ENCODE results near the gene SLC12A7. TPM values are rescaled to one million over a fixed set of nuclear protein-coding genes. Genes with fewer than 3 reads are reported as not detected.

SLC12A7 gene
- total RNA-seq, 2 experiments from 2014 or later, result 0.06 TPM; not detected in 1

DNA sequence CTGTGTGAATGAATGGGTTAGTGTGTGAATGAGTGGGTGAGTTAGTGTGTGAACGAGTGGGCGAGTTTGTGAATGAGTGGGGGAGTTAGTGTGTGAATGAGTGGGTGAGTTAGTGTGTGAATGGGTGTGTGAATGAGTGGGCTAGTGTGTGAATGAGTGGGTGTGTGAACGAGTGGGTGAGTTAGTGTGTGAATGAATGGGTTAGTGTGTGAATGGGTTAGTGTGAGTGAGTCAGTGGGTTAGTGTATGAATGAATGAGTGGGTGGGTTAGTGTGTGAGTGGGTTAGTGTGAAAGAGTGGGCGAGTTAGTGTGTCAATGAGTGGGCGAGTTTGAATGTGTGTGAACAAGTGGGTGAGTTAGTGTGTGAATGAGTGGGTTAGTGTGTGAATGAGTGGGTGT, 67.7 kb downstream of the SLC12A7 start:
- Histone ChIP-seq H3K27ac (ENCODE audit: low read depth, low read length, poor library complexity, severe bottlenecking) (no peak overlapping the region), H3K4me2 (ENCODE audit: low read length) (no peak overlapping the region), H3K4me1 (ENCODE audit: insufficient read depth, low read length, poor library complexity, severe bottlenecking) (no peaks in the 10 kb centered on the region), H3K9me3 (ENCODE audit: low read length) (no peaks in the 10 kb centered on the region), H3K4me3 (ENCODE audit: low read depth, low read length, poor library complexity, severe bottlenecking) (no peak overlapping the region), H4K20me1 (ENCODE audit: insufficient read depth, low read length) (no peaks in the 10 kb centered on the region), H3K79me2 (ENCODE audit: insufficient read depth, low read depth, low read length) (no peaks in the 10 kb centered on the region), H2AFZ (ENCODE audit: low read length) (no peak overlapping the region), H3K36me3 (ENCODE audit: insufficient read depth, low read length) (no peaks in the 10 kb centered on the region), H3K9me2 (ENCODE audit: insufficient read depth, low read length) (no peaks in the 10 kb centered on the region)
- no peak for TF ChIP-seq EZH2phosphoT487 (IDR thresholded peaks at IDR 0.05; ENCODE audit: borderline replicate concordance, low read depth, low read length)
- no peak for TF ChIP-seq CTCF (conservative IDR thresholded peaks at IDR 0.05; ENCODE audit: low read length)
- BruUV-seq (replicated peaks), result no TSS peak
- CTCF ChIA-PET (ENCODE audit: unreplicated experiment), result no interaction called here
- intact Hi-C loops (cut with micrococcal nuclease; ENCODE audit: unreplicated experiment), result no loop called here
- POLR2A ChIA-PET, result no interaction called here
- no peak for DNase-seq (ENCODE audit: low spot score)

DNA sequence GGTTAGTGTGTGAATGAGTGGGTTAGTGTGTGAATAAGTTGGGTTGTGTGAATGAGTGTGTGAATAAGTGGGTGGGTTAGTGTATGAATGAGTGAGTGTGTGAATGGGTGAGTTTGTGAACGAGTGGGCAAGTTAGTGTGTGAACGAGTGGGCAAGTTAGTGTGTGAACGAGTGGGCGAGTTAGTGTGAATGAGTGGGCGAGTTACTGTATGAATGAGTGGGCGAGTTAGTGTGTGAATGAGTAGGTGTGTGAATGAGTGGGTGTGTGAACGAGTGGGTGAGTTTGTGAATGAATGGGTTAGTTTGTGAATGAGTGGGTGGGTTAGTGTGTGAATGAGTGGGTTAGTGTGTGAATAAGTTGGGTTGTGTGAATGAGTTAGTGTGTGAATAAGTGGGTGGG, 68.5 kb downstream of the SLC12A7 start:
- no peak for DNase-seq (ENCODE audit: low spot score)
- BruUV-seq (replicated peaks), result no TSS peak
- Histone ChIP-seq H2AFZ (ENCODE audit: low read length) (no peak overlapping the region), H3K4me3 (ENCODE audit: low read depth, low read length, poor library complexity, severe bottlenecking) (no peak overlapping the region), H3K9me2 (ENCODE audit: insufficient read depth, low read length) (no peaks in the 10 kb centered on the region), H3K36me3 (ENCODE audit: insufficient read depth, low read length) (no peaks in the 10 kb centered on the region), H3K9me3 (ENCODE audit: low read length) (no peaks in the 10 kb centered on the region), H4K20me1 (ENCODE audit: insufficient read depth, low read length) (no peaks in the 10 kb centered on the region), H3K79me2 (ENCODE audit: insufficient read depth, low read depth, low read length) (no peaks in the 10 kb centered on the region), H3K4me1 (ENCODE audit: insufficient read depth, low read length, poor library complexity, severe bottlenecking) (no peaks in the 10 kb centered on the region), H3K4me2 (ENCODE audit: low read length) (no peak overlapping the region), H3K27ac (ENCODE audit: low read depth, low read length, poor library complexity, severe bottlenecking) (no peak overlapping the region)
- TF ChIP-seq EZH2phosphoT487 (IDR thresholded peaks at IDR 0.05; ENCODE audit: borderline replicate concordance, low read depth, low read length), result no peak
- no peak for TF ChIP-seq CTCF (conservative IDR thresholded peaks at IDR 0.05; ENCODE audit: low read length)
- CTCF ChIA-PET (ENCODE audit: unreplicated experiment), result no interaction called here
- intact Hi-C loops (cut with micrococcal nuclease; ENCODE audit: unreplicated experiment), result no loop called here
- POLR2A ChIA-PET, result no interaction called here

GRCh38 chr5:1042626-1043025, 69.2 kb downstream of the SLC12A7 start:
- H3K27ac ChIP-seq (ENCODE audit: low read depth, low read length, poor library complexity, severe bottlenecking), result no peak overlapping the region
- ChIA-PET CTCF (ENCODE audit: unreplicated experiment) (no interaction called here), POLR2A (no interaction called here)
- intact Hi-C loops (cut with micrococcal nuclease; ENCODE audit: unreplicated experiment), result no loop called here
- BruUV-seq (replicated peaks), result no TSS peak
- no peak overlapping the region for H3K4me3 ChIP-seq (ENCODE audit: low read depth, low read length, poor library complexity, severe bottlenecking)
- no peaks in the 10 kb centered on the region for H4K20me1 ChIP-seq (ENCODE audit: insufficient read depth, low read length)
- DNase-seq (ENCODE audit: low spot score), result no peak
- no peaks in the 10 kb centered on the region for H3K4me1 ChIP-seq (ENCODE audit: insufficient read depth, low read length, poor library complexity, severe bottlenecking)
- no peak overlapping the region for H3K4me2 ChIP-seq (ENCODE audit: low read length)
- H2AFZ ChIP-seq (ENCODE audit: low read length), result no peak overlapping the region
- no peaks in the 10 kb centered on the region for H3K9me3 ChIP-seq (ENCODE audit: low read length)
- TF ChIP-seq EZH2phosphoT487 (IDR thresholded peaks at IDR 0.05; ENCODE audit: borderline replicate concordance, low read depth, low read length) (no peak), CTCF (conservative IDR thresholded peaks at IDR 0.05; ENCODE audit: low read length) (no peak)
- no peaks in the 10 kb centered on the region for H3K9me2 ChIP-seq (ENCODE audit: insufficient read depth, low read length)
- H3K79me2 ChIP-seq (ENCODE audit: insufficient read depth, low read depth, low read length), result no peaks in the 10 kb centered on the region
- H3K36me3 ChIP-seq (ENCODE audit: insufficient read depth, low read length), result no peaks in the 10 kb centered on the region
